Osteocyte (in vitro differentiated cells): ENCODE data around the gene NRG2. TPM values are rescaled to one million over a fixed set of nuclear protein-coding genes. Genes with fewer than 3 reads are reported as not detected.
A peak's percentile ranks its signal among the peaks of the same experiment; 100 is the strongest.

Source experiments
- DNase-seq: peaks from one replicate; pipeline ENCODE4 v3.0.0; 2021; ENCODE audit warnings: mixed read lengths; ENCODE audit not compliant: unreplicated experiment; ENCODE audit errors: extremely low spot score
- H3K27ac Mint-ChIP-seq: one replicate; pipeline ENCODE4 v1.8.0; 2021; ENCODE audit warnings: mild to moderate bottlenecking, mixed read lengths; ENCODE audit not compliant: unreplicated experiment
- H3K27me3 Mint-ChIP-seq: one replicate; pipeline ENCODE4 v1.8.0; 2021; ENCODE audit warnings: mixed read lengths; ENCODE audit not compliant: unreplicated experiment
- H3K36me3 Mint-ChIP-seq: one replicate; pipeline ENCODE4 v1.8.0; 2021; ENCODE audit warnings: mixed read lengths; ENCODE audit not compliant: unreplicated experiment
- H3K4me1 Mint-ChIP-seq: one replicate; pipeline ENCODE4 v1.8.0; 2021; ENCODE audit warnings: mixed read lengths; ENCODE audit not compliant: unreplicated experiment
- H3K4me3 Mint-ChIP-seq: one replicate; pipeline ENCODE4 v1.8.0; 2021; ENCODE audit warnings: mild to moderate bottlenecking, moderate library complexity, mixed read lengths; ENCODE audit not compliant: unreplicated experiment
- H3K9me3 Mint-ChIP-seq: one replicate; pipeline ENCODE4 v1.8.0; 2021; ENCODE audit warnings: mixed read lengths; ENCODE audit not compliant: unreplicated experiment
- total RNA-seq: library from RNA; stranded (reverse); gene quantifications from 2 replicates; pipeline ENCODE4 v1.2.1, GENCODE V29; 2021
- TF ChIP-seq, protein P1 (sequence below): fragments of 200-600 bp; sonication (generic); IDR thresholded peaks from 2 replicates; pipeline ENCODE4 v1.5.0; 2021; ENCODE audit warnings: antibody characterized with exemption, mild to moderate bottlenecking, moderate library complexity

The NRG2 gene
- total RNA-seq, 1 donor from 2014 or later = 0.86 TPM

DNA sequence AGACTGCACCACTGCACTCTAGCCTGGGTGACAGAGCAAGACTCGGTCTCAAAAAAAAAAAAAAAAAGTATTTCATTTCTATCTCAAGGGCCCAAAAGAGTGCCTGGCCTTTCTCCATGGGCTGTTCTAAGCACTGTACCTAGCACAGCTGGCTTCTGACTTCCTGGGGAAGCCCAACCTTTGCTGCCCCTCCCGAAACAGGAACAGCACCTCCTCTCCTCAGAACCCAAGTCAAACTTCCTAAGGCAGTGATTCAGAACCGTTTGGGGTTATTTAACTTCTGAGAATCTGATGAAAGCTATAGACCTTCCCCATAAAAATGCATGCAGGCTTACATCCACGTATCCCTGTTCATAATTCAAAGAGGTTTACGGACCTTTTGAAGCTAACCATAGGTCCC, 57.8 kb downstream of the NRG2 start:
- H3K4me1 Mint-ChIP-seq = peaks cover 15% of the 10 kb centered on the region
- H3K27me3 Mint-ChIP-seq = peaks cover 9% of the 10 kb centered on the region
- H3K27ac Mint-ChIP-seq = no peak overlapping the region
- no peaks in the 10 kb centered on the region for H3K9me3 Mint-ChIP-seq
- H3K36me3 Mint-ChIP-seq = no peaks in the 10 kb centered on the region
- DNase-seq = no peak
- TF ChIP-seq, protein P1, sequence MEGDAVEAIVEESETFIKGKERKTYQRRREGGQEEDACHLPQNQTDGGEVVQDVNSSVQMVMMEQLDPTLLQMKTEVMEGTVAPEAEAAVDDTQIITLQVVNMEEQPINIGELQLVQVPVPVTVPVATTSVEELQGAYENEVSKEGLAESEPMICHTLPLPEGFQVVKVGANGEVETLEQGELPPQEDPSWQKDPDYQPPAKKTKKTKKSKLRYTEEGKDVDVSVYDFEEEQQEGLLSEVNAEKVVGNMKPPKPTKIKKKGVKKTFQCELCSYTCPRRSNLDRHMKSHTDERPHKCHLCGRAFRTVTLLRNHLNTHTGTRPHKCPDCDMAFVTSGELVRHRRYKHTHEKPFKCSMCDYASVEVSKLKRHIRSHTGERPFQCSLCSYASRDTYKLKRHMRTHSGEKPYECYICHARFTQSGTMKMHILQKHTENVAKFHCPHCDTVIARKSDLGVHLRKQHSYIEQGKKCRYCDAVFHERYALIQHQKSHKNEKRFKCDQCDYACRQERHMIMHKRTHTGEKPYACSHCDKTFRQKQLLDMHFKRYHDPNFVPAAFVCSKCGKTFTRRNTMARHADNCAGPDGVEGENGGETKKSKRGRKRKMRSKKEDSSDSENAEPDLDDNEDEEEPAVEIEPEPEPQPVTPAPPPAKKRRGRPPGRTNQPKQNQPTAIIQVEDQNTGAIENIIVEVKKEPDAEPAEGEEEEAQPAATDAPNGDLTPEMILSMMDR = no peak
- H3K4me3 Mint-ChIP-seq = no peak overlapping the region

DNA sequence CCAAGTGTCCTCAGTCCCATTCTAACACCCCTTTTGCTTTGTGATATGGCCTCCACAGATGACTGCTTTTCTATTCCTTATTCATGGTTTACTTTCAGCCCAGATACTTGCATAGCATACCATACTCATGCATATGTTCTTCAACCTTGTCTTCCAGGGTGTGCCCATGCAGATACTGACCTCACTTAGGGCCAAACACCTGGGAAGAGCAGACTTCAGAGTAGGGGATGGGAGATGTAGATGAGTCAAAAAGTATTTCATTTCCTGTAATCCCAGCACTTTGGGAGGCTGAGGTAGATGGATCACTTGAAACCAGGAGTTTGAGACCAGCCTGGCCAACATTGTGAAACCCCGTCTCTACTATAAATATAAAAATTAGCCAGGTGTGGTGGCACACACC, 58.3 kb downstream of the NRG2 start:
- peaks cover 15% of the 10 kb centered on the region for H3K4me1 Mint-ChIP-seq
- no peak overlapping the region for H3K4me3 Mint-ChIP-seq
- H3K9me3 Mint-ChIP-seq = no peaks in the 10 kb centered on the region
- H3K27ac Mint-ChIP-seq = no peak overlapping the region
- TF ChIP-seq, protein P1 = no peak
- H3K36me3 Mint-ChIP-seq = no peaks in the 10 kb centered on the region
- no peak for DNase-seq
- peaks cover 13% of the 10 kb centered on the region for H3K27me3 Mint-ChIP-seq

DNA sequence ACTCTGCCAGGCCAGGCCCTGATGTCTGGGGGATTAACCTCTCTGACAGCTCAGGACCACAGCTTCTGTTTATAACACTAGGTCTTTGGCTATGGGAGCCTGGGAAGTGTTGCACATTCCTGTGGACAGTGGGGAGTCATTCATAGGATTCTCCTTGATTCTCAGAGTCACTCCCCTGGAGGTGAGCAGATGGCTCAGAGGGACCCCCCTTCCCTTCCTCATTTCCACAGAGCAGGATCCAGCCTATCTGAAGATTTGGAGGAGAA, 60.2 kb downstream of the NRG2 start:
- Mint-ChIP-seq H3K36me3 (no peaks in the 10 kb centered on the region), H3K4me3 (no peak overlapping the region), H3K27me3 (peaks cover 27% of the 10 kb centered on the region), H3K27ac (no peak overlapping the region), H3K9me3 (no peaks in the 10 kb centered on the region), H3K4me1 (peaks cover 15% of the 10 kb centered on the region)
- TF ChIP-seq, protein P1 = no peak
- no peak for DNase-seq

DNA sequence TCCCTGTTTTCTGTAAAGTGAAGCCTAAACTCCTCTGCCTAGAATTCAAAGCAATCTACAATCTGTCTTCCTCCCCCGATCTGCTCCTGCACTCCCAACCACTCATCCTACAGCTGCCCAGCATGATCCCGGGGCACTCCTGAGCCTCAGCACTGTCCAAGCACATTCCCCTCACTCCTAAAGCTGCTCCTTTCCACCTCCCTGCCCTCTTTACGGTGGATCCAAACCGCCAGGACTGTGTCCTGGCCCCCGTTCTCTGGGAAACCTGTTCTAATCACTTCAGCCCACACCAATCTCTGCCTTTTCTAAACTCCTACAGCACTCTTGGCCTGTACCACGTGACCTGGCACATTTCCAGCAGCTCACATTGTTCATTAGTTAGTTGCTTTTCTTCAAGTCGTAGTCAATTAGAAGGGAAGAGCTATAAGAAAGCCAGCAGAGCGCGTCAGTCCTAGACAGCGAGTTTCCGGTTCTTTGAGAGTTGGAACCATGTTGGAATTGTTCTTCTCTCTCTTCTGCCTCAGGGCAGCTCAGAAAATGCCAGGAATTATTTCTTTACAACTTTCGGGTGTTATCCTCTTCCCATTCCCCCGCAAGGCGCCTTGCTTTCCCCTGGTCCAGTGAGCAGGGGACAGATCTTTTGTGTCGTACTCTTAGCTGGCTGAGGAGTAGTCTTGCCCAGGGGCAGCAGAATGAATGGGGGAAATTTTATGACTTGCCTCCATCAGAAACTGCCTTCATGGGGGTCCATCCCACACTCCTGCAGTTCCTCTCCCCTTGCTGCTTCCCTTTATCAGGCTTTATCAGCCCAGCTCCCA, 60.7 kb downstream of the NRG2 start:
- peak overlapping the region; percentile 27 for H3K4me3 Mint-ChIP-seq
- no peaks in the 10 kb centered on the region for H3K9me3 Mint-ChIP-seq
- peaks cover 15% of the 10 kb centered on the region for H3K4me1 Mint-ChIP-seq
- peaks cover 33% of the 10 kb centered on the region for H3K27me3 Mint-ChIP-seq
- DNase-seq = peak; percentile 83
- peak overlapping the region; percentile 27 for H3K27ac Mint-ChIP-seq
- TF ChIP-seq, protein P1 = no peak
- H3K36me3 Mint-ChIP-seq = no peaks in the 10 kb centered on the region

DNA sequence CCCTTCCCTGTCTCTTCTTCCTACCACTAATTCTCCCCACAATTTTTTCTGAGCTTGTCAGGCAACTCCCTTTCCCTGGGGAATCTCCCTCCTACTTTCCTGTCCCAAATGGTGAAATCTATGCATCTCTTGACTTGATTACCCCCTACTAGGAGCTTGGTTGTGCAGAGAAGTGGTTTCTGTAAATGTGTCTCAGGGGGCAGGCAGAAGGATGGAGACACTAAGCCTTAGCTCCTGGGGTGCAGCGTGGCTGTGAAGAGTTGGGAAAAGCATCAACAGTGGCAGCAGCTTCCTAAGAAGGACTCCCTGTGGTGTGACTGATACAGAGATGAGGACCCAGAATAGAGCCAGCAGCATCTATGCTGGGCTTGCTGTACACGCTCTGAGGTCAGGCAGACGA, 62.3 kb downstream of the NRG2 start:
- TF ChIP-seq, protein P1 = no peak
- peaks cover 43% of the 10 kb centered on the region for H3K27me3 Mint-ChIP-seq
- H3K4me1 Mint-ChIP-seq = peaks cover 11% of the 10 kb centered on the region
- H3K9me3 Mint-ChIP-seq = no peaks in the 10 kb centered on the region
- no peaks in the 10 kb centered on the region for H3K36me3 Mint-ChIP-seq
- no peak overlapping the region for H3K4me3 Mint-ChIP-seq
- H3K27ac Mint-ChIP-seq = no peak overlapping the region
- no peak for DNase-seq
